GM10266 (cell line): Measurements from ENCODE around the gene KCNQ1.

ENCODE experiments used
- DNase-seq: peaks from one replicate; pipeline ENCODE4 v3.0.0; 2012; ENCODE audit errors: extremely low spot score
- CTCF ChIP-seq: IDR thresholded peaks from 2 replicates; pipeline ENCODE4 v1.5.1; 2012; ENCODE audit warnings: mild to moderate bottlenecking, low read depth; ENCODE audit not compliant: control insufficient read depth, insufficient read depth; ENCODE audit errors: missing control alignments

KCNQ1 gene

GRCh38 chr11:2590131-2590964 lies 145.5 kb downstream of the KCNQ1 start:
- DNase-seq = peak; percentile 15
- TF ChIP-seq CTCF = no peak

GRCh38 chr11:2590965-2591754 lies 146.4 kb downstream of the KCNQ1 start:
- DNase-seq = peak; percentile 8
- no peak for TF ChIP-seq CTCF

- no peak for TF ChIP-seq CTCF
- DNase-seq = peak; percentile 5
These were observed 147.0 kb downstream of the KCNQ1 start for GRCh38 chr11:2591805-2592204.

DNA sequence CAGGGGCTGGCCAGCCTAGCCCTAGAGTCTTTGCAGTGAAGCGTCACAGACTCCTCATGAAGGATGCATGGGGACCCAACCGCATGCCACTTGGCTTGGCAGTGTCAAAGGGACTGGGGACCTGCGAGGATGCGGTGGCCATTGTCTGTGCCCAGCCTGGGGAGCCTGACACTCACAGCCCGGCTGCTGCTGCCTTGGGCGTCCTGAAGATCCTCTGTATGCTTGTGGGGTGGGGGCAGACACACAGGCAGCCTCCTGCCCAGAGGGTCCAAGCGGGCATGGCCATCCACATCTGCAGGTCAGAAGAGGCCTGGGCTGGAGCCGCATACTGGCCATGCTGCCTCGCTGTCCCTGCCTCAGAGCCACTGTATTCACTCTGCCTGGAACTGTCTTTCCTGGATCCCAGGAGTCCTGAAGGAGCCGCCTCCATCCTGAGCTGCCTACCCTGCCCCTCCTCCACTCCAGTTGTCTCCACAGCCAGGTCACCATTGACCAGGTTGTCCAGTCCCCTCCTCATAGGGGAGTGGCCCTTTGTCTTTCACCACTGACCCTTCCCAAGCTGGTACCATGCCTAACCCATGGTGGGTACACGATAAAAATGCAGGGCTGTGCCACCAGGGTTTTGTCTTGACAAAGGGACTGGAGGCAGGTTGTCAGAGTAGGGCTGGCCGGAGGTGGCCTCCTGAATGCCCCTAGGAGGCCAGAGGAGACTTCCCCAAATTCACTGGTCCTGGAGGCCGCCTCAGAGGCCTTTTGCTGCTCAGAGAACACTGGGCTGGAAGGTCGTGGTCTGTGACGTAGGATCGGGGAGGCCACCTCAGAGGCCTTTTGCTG lies 148.0 kb downstream of the KCNQ1 start:
- TF ChIP-seq CTCF = no peak
- DNase-seq = no peak

DNA sequence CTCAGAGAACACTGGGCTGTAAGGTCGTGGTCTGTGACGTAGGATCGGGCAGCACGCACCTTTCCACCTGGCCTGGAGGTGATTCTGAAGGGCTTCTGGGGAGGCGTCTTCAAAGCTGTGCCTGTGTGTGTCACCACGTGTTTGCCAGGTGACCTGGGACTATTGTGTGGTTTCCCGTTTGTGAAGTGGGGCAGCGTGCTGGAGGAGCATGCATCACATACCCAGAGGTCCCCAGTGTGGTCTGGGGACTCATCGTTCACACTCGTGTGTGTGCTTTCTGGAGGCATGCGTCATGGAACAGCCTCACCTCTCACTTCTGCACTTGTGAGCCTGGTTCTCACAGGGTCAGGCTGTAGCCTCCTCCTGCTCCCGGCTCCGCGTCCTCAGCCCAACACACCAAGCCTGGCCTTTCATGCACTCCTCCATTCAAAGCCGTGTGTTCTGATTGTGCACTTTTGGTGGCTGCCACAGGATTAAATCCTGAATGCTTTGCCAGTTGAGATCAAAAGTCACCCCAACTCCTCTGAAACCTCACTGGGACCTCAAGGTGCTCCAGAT lies 148.7 kb downstream of the KCNQ1 start:
- no peak for DNase-seq
- no peak for TF ChIP-seq CTCF

GRCh38 chr11:2594267-2594666 lies 149.5 kb downstream of the KCNQ1 start:
- no peak for TF ChIP-seq CTCF
- no peak for DNase-seq
